ENCODE data around the gene SEL1L2. TPM values are rescaled to one million over a fixed set of nuclear protein-coding genes. Genes with fewer than 3 reads are reported as not detected.
"Not testable (repeated sequence)": the region's sequence is repeated elsewhere in the genome, so short reads cannot be mapped to it uniquely, and the experiment has no call there.

Gene SEL1L2
- total RNA-seq, 2 experiments from 2014 or later, result not detected

DNA sequence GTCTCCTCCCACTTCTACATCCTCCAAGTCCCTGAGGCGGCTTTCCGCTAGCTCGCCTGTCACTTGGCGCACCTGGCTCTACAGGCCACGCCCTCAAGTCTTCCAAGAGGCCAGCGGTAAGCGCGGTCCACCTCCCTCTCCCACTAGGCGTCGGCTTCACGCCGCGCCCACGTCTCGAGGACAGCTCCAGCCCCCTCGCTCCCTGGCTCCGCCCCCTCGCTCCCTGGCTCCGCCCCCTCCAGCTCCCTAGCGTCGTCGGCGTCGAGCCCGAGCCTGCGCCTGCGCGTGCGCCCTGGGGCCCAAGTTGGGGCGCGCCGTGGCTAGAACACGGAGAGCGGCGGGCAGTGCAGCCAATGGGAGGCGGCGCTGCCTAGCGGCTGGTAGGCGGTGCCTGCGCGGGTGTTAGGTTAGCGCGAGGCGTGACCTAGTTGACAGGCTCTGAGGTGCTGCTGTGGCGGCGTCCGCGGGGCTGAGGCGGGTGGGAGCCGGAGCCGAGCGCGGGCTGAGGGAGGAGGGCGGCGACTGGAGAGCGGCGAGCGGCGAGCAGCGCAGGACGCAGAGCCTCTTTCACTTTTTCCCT, 4.8 kb upstream of the SEL1L2 start, which contains the start of gene MACROD2:
Gene MACROD2 (plus strand): TSS at position 431 of the 580 bp plus-strand sequence.
- Mint-ChIP-seq H3K9me3 (peaks cover 10% of the 10 kb centered on the region), H3K4me3 (peak within 1 kb of the TSS; percentile 22), H3K4me1 (ENCODE audit: low read depth) (peaks cover 6% of the 10 kb centered on the region), H3K27me3 (peaks cover 17% of the 10 kb centered on the region), H3K27ac (no peak within 1 kb of the TSS), H3K36me3 (ENCODE audit: low read depth) (no peaks in the 10 kb centered on the region)
- CTCF ChIA-PET, result no interaction called here
- TF ChIP-seq, protein P1, sequence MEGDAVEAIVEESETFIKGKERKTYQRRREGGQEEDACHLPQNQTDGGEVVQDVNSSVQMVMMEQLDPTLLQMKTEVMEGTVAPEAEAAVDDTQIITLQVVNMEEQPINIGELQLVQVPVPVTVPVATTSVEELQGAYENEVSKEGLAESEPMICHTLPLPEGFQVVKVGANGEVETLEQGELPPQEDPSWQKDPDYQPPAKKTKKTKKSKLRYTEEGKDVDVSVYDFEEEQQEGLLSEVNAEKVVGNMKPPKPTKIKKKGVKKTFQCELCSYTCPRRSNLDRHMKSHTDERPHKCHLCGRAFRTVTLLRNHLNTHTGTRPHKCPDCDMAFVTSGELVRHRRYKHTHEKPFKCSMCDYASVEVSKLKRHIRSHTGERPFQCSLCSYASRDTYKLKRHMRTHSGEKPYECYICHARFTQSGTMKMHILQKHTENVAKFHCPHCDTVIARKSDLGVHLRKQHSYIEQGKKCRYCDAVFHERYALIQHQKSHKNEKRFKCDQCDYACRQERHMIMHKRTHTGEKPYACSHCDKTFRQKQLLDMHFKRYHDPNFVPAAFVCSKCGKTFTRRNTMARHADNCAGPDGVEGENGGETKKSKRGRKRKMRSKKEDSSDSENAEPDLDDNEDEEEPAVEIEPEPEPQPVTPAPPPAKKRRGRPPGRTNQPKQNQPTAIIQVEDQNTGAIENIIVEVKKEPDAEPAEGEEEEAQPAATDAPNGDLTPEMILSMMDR (IDR thresholded peaks at IDR 0.05), result no peak
- DNase-seq (peak; percentile 28), ATAC-seq (peak; percentile 76)
- intact Hi-C loops (cut with micrococcal nuclease), result no loop called here
- POLR2A ChIA-PET, result interaction anchor here (0.9 to 1.4 kb wide), 2 partner anchors 15 to 178 kb away, joined by 3 read pairs; no protein-coding TSS in a partner anchor

DNA sequence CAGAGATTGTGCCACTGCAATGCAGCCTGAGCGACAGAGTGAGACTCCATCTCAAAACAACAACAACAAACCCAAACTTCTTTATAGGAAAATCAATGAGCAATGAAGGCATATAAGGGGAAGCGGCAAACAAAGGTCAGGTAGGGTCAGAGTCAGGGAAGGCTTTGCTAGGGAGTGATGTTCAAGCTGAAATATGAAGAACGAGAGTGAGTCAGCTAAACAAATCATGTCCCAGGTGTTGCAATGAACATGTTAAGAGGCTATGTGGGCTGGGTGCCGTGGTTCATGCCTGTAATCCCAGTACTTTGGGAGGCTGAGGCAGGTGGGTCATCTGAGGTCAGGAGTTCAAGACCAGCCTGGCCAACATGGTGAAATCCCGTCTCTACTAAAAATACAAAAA, 1.5 kb upstream of the SEL1L2 start:
- POLR2A ChIA-PET; H3K4me3 Mint-ChIP-seq; H3K9me3 Mint-ChIP-seq; H3K36me3 Mint-ChIP-seq (ENCODE audit: low read depth); ATAC-seq; DNase-seq; CTCF ChIA-PET; H3K4me1 Mint-ChIP-seq (ENCODE audit: low read depth); H3K27ac Mint-ChIP-seq; intact Hi-C loops (cut with micrococcal nuclease): not testable (repeated sequence)
- peaks cover 10% of the 10 kb centered on the region for H3K27me3 Mint-ChIP-seq

DNA sequence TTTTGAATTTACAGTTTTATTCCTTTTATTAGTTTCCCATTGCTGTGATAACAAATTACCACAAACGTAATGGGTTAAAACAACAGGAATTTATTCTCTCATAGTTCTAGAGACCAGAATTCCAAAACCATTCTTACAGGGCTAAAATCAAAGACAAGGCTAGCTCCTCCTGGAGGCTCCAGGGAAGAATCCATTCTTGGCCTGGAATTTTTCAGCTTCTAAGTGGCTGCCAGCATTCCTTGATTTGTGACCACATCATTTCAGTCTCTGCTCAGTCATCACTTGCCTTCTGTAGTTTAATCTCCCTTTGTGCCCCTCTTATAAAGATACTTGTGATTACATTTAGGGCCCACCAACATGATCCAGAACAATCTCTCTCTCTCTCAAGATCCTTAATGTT, 897 bp upstream of the SEL1L2 start:
- intact Hi-C loops (cut with micrococcal nuclease), result no loop called here
- no peaks in the 10 kb centered on the region for H3K36me3 Mint-ChIP-seq (ENCODE audit: low read depth)
- H3K27ac Mint-ChIP-seq, result no peak overlapping the region
- peaks cover 10% of the 10 kb centered on the region for H3K9me3 Mint-ChIP-seq
- no peak overlapping the region for H3K4me3 Mint-ChIP-seq
- ChIA-PET POLR2A (no interaction called here), CTCF (no interaction called here)
- DNase-seq, result no peak
- no peak for ATAC-seq
- TF ChIP-seq, protein P1 (IDR thresholded peaks at IDR 0.05), result no peak
- H3K4me1 Mint-ChIP-seq (ENCODE audit: low read depth), result peaks cover 3% of the 10 kb centered on the region
- H3K27me3 Mint-ChIP-seq, result peaks cover 4% of the 10 kb centered on the region

DNA sequence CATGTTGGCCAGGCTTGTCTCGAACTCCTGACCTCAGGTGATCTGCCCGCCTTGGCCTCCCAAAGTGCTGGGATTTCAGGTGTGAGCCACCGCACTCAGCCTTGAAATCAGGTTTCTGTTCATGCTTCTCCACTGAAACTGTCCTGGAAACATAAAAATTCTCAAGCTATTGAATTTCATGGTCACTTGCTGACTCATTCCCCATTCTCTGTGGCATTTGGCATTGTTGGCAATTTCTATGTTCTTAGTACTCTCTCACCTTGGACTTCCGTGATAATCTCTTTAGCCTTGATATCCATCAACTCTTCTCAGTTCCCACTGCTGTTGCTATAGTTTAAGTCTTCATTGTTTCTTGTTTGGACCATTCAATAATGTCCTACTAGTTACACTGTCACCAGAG, 6.2 kb downstream of the SEL1L2 start:
- DNase-seq (no peak), ATAC-seq (no peak)
- TF ChIP-seq, protein P1 (IDR thresholded peaks at IDR 0.05), result no peak
- Mint-ChIP-seq H3K4me3 (no peak overlapping the region), H3K9me3 (peaks cover 7% of the 10 kb centered on the region), H3K36me3 (ENCODE audit: low read depth) (no peaks in the 10 kb centered on the region), H3K4me1 (ENCODE audit: low read depth) (no peaks in the 10 kb centered on the region), H3K27me3 (no peaks in the 10 kb centered on the region), H3K27ac (no peak overlapping the region)
- POLR2A ChIA-PET, result no interaction called here
- intact Hi-C loops (cut with micrococcal nuclease), result no loop called here
- CTCF ChIA-PET, result no interaction called here

DNA sequence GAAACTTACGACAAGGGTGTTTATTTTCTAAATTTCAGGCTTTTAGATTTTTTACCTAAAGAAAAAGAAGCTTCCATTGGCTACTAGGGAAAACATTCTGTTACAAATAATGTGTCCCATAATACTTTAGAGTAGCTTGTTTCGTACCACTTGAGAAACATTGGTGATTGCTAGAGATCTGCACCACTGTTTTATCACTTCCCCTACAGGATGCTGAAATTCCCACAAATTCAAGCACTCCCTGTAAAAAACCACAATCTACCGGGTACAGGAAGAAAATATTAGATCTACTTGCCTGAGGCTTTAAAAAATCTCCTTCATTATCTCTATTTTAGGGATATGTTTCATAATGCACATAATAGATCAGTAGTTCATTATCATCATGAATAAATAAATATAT, 29.9 kb downstream of the SEL1L2 start:
- Mint-ChIP-seq H3K4me1 (ENCODE audit: low read depth) (no peaks in the 10 kb centered on the region), H3K36me3 (ENCODE audit: low read depth) (no peaks in the 10 kb centered on the region), H3K9me3 (peaks cover 4% of the 10 kb centered on the region), H3K27ac (no peak overlapping the region), H3K4me3 (no peak overlapping the region), H3K27me3 (no peaks in the 10 kb centered on the region)
- TF ChIP-seq, protein P1 (IDR thresholded peaks at IDR 0.05), result no peak
- CTCF ChIA-PET, result no interaction called here
- POLR2A ChIA-PET, result no interaction called here
- DNase-seq (no peak), ATAC-seq (no peak)
- intact Hi-C loops (cut with micrococcal nuclease), result no loop called here

Measured in activated CD8-positive, alpha-beta T cell treated with anti-CD3 and anti-CD28 coated beads for 36 hours (primary cell).